Body of pancreas (tissue), 4 donors: ENCODE results near the gene GDPD5.

ENCODE experiments used
- CTCF ChIP-seq, 7 experiments: fragments of 450-650 bp in 4 of 7; fragments of 200-600 bp in 3 of 7; sonication (generic) in 3 of 7; IDR thresholded peaks; one replicate each; pipeline ENCODE4 v1.5.1; 2016 to 2019; ENCODE audit warnings: antibody characterized with exemption in 7 of 7
- POLR2A ChIP-seq, 3 donors: fragments of 450-650 bp; IDR thresholded peaks; one replicate each; pipeline ENCODE4 v1.6.1; 2016; ENCODE audit warnings: antibody characterized with exemption in 3 of 3, mild to moderate bottlenecking in 2 of 3

DNA sequence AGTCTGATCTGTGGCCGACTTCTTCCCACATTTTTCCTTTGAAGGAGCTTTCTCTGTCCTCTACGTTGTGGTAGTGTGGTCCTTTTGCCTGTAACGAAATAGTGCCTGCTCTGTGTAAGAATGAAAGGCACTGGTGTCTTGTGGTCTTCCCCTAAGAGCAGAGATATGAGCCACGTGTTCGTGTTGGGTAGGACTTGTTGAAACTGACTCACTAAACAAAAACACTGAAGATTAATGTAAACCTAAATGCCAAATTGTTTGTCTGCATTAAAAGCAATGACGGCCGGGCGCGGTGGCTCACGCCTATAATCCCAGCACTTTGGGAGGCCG, 136.5 kb downstream of the GDPD5 start:
- TF ChIP-seq CTCF (IDR thresholded peaks at IDR 0.05) (no peak), POLR2A (IDR thresholded peaks at IDR 0.05) (no peak)
